Body of pancreas (tissue), 4 donors: Measurements from ENCODE around the gene WDR41. TPM values are rescaled to one million over a fixed set of nuclear protein-coding genes. Genes with fewer than 3 reads are reported as not detected.

Source experiments
- ATAC-seq: fragments of 150-250 bp; one replicate; pipeline ENCODE4 v1.9.1; 2016
- DNase-seq, 4 donors: peaks; one replicate each; pipeline ENCODE4 v3.0.0-alpha.2; 2019
- H3K27ac ChIP-seq, 4 donors: fragments of 200-600 bp; sonication (generic); 1 replicate in 3 of 4; 2 replicates in 1 of 4; pipeline versions ENCODE4 v1.5.1 to v1.6.1; 2016 to 2019; ENCODE audit warnings: mild to moderate bottlenecking in 1 of 4, mixed read lengths in 1 of 4, moderate library complexity in 1 of 4
- H3K27me3 ChIP-seq, 2 donors: fragments of 200-600 bp; sonication (generic); one replicate each; pipeline ENCODE4 v1.6.0; 2016; ENCODE audit warnings: mild to moderate bottlenecking in 1 of 2
- H3K36me3 ChIP-seq, 2 donors: fragments of 200-600 bp; sonication (generic); replicated peaks in 1 of 2; 2 replicates each; pipeline ENCODE4 v1.5.1; 2016; ENCODE audit warnings: low read depth in 2 of 2; ENCODE audit not compliant: insufficient read depth in 1 of 2
- H3K4me1 ChIP-seq: fragments of 200-600 bp; sonication (generic); one replicate; pipeline ENCODE4 v1.6.0; 2016
- H3K4me3 ChIP-seq, 2 donors: fragments of 200-600 bp; sonication (generic); 1 replicate in 1 of 2; 2 replicates in 1 of 2; pipeline ENCODE4 v1.5.1; 2016 to 2019
- H3K9me3 ChIP-seq, 3 donors: fragments of 200-600 bp; sonication (generic); 1 replicate in 2 of 3; 2 replicates in 1 of 3; pipeline ENCODE4 v1.5.1; 2016
- POLR2A ChIP-seq, 3 donors: fragments of 450-650 bp; IDR thresholded peaks; one replicate each; pipeline ENCODE4 v1.6.1; 2016; ENCODE audit warnings: antibody characterized with exemption in 3 of 3, mild to moderate bottlenecking in 2 of 3
- WGBS, 2 donors: methylation state at CpG; one replicate each; pipeline ENCODE4 v1.1.5; 2017; 5-methylcytosine and 5-hydroxymethylcytosine counted together
- intact Hi-C: fragments of 100-400 bp; cut with DNase I; formaldehyde crosslinking; loops from one replicate; pipeline ENCODE4 v1.15.1; 2023
- total RNA-seq, 2 donors: library from RNA; depleted of rRNA; stranded (reverse); fragments of >200 nt; gene quantifications; one replicate each; pipeline ENCODE4 v1.1.0, GENCODE V29; 2016
- TF ChIP-seq, protein P1 (sequence below), 7 experiments: fragments of 450-650 bp in 4 of 7; fragments of 200-600 bp in 3 of 7; sonication (generic) in 3 of 7; IDR thresholded peaks; one replicate each; pipeline ENCODE4 v1.5.1; 2016 to 2019; ENCODE audit warnings: antibody characterized with exemption in 7 of 7

Gene WDR41
- total RNA-seq, 2 donors from 2014 or later: 17.8 to 35.5 TPM

DNA sequence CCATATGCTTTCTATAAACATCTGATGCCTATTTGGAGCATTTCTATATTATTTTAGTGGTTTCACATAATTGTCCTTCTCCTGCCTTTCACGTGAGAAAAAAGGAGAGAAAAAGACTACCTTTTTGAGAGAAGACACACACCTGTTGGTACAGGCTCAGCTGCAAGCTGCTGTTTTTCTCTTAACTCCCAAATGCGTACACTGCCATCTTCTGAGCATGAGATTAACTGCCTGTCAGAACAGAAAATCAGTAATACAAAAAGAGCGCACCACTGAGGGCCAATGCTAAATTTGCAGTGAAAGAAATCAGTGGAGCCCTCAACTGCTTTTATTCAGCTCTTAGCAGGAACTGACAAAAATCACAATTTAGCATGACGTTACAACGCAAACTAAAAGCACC is 54.9 kb downstream of the WDR41 start:
- WGBS, 2 donors: 77 to 81% methylated on average over 5 of the region's 5 CpGs
- DNase-seq: peak in 1 of 4 donors; percentile 19
- H3K36me3 ChIP-seq: peaks cover 0 to 14% of the 10 kb centered on the region in 2 donors
- TF ChIP-seq POLR2A (IDR thresholded peaks at IDR 0.05): no peak
- TF ChIP-seq, protein P1, sequence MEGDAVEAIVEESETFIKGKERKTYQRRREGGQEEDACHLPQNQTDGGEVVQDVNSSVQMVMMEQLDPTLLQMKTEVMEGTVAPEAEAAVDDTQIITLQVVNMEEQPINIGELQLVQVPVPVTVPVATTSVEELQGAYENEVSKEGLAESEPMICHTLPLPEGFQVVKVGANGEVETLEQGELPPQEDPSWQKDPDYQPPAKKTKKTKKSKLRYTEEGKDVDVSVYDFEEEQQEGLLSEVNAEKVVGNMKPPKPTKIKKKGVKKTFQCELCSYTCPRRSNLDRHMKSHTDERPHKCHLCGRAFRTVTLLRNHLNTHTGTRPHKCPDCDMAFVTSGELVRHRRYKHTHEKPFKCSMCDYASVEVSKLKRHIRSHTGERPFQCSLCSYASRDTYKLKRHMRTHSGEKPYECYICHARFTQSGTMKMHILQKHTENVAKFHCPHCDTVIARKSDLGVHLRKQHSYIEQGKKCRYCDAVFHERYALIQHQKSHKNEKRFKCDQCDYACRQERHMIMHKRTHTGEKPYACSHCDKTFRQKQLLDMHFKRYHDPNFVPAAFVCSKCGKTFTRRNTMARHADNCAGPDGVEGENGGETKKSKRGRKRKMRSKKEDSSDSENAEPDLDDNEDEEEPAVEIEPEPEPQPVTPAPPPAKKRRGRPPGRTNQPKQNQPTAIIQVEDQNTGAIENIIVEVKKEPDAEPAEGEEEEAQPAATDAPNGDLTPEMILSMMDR (IDR thresholded peaks at IDR 0.05): peak in 2 of 7 experiments; percentile 16 to 30
- no peaks in the 10 kb centered on the region for H3K9me3 ChIP-seq
- no peaks in the 10 kb centered on the region for H3K4me1 ChIP-seq
- no peaks in the 10 kb centered on the region for H3K27me3 ChIP-seq
- no peak for ATAC-seq
- H3K4me3 ChIP-seq: no peak overlapping the region
- H3K27ac ChIP-seq: no peak overlapping the region
- intact Hi-C loops: no loop called here

DNA sequence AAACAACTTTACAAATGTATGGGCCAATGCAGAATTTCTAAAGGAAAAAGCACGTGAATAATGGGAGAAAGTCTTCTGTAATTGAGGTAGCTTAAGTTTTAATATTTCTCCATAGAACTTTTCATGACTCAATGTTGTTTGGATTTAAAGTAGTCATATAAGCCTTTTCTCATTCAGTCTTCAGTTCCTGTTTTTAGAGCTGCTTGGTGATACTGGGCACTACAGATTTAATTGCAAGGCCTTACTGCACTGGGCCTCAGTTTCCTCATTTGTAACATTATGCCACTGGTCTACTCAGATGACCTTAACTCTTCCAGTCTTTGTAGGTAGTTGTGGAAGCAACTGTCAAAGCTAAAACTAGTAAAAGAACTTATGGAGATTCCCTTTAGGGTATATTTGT is 60.4 kb downstream of the WDR41 start:
- Histone ChIP-seq H3K4me1 (no peaks in the 10 kb centered on the region), H3K27ac (no peak overlapping the region), H3K27me3 (no peaks in the 10 kb centered on the region), H3K9me3 (no peaks in the 10 kb centered on the region), H3K36me3 (peaks cover 0 to 16% of the 10 kb centered on the region in 2 donors), H3K4me3 (no peak overlapping the region)
- intact Hi-C loops: no loop called here
- 86 to 88% methylated on average over 1 of the region's 1 CpG for WGBS, 2 donors
- TF ChIP-seq, protein P1 (IDR thresholded peaks at IDR 0.05): no peak
- TF ChIP-seq POLR2A (IDR thresholded peaks at IDR 0.05): no peak
- no peak for ATAC-seq
- DNase-seq: no peak

DNA sequence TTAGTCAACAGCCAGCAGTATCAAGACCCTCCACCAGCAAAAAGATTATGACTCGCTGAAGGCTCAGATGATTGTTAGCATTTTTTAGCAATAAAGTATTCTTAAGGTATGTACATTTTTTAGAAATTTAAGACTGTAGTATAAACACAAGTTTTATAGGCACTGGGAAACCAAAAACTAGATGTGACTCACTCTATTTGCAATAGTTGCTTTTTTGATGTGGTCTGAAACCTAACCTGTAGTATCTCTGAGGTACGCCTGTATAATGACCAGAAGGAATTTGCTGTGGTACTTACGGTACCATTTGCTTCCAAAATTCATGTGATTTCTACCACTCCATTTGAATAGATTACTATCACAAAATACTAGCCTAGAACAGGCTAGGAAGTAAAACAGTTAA is 60.8 kb downstream of the WDR41 start:
- no peaks in the 10 kb centered on the region for H3K4me1 ChIP-seq
- ATAC-seq (no peak), DNase-seq (no peak)
- no peak for TF ChIP-seq POLR2A (IDR thresholded peaks at IDR 0.05)
- TF ChIP-seq, protein P1 (IDR thresholded peaks at IDR 0.05): no peak
- H3K36me3 ChIP-seq: peaks cover 0 to 16% of the 10 kb centered on the region in 2 donors
- 96 to 99% methylated on average over 3 of the region's 3 CpGs for WGBS, 2 donors
- intact Hi-C loops: no loop called here
- H3K27ac ChIP-seq: no peak overlapping the region
- H3K9me3 ChIP-seq: no peaks in the 10 kb centered on the region
- H3K27me3 ChIP-seq: no peaks in the 10 kb centered on the region
- H3K4me3 ChIP-seq: no peak overlapping the region

DNA sequence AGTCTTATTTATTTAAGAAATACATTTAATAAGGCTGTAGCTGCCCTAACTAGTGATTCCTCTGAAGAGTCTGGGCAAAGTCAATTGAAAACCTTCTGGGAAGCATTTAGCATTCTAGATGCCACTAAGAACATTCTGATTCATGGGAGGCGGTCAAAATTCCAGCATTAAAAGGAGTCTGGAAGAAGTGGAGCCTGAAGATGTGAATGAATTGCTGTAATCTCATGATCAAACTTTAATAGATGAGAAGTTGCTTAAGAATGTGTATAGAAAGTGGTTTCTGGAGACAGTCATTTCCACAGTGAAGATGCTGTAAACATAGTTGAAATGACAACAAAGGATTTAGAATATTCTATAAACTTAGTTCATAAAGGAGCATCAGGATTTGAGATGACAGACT is 61.4 kb downstream of the WDR41 start:
- 94 to 100% methylated on average over 1 of the region's 1 CpG for WGBS, 2 donors

DNA sequence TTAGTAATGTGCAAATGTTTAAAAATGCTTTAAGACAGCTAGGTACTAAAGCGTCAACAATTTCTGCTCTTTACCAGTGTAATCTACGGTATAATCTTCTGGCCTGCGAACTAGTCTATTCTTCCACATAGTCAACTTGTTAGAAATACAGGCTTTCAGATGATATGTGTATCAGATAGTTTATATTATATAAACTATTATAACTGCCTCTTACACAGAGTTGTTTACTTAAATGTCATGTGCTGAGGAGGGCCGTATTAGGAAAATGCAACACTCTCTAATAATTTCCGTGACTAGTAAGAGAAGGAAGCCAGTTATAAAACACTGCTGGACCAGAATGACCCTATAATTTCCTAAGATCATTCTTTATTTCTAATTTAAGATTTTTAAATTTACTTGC is 63.6 kb downstream of the WDR41 start:
- Histone ChIP-seq H3K27me3 (no peaks in the 10 kb centered on the region), H3K4me1 (no peaks in the 10 kb centered on the region), H3K4me3 (no peak overlapping the region), H3K9me3 (no peaks in the 10 kb centered on the region), H3K36me3 (peaks cover 0 to 11% of the 10 kb centered on the region in 2 donors), H3K27ac (no peak overlapping the region)
- no peak for TF ChIP-seq POLR2A (IDR thresholded peaks at IDR 0.05)
- TF ChIP-seq, protein P1 (IDR thresholded peaks at IDR 0.05): no peak
- WGBS, 2 donors: 89 to 93% methylated on average over 5 of the region's 5 CpGs
- intact Hi-C loops: no loop called here
- DNase-seq: no peak
- no peak for ATAC-seq

More for the DNA sequence above, 61.4 kb downstream of the WDR41 start:
- Histone ChIP-seq H3K27ac (no peak overlapping the region), H3K9me3 (no peaks in the 10 kb centered on the region), H3K36me3 (peaks cover 0 to 16% of the 10 kb centered on the region in 2 donors), H3K4me1 (no peaks in the 10 kb centered on the region), H3K27me3 (no peaks in the 10 kb centered on the region), H3K4me3 (no peak overlapping the region)
- no peak for TF ChIP-seq POLR2A (IDR thresholded peaks at IDR 0.05)
- ATAC-seq (no peak), DNase-seq (no peak)
- intact Hi-C loops: no loop called here
